Smooth muscle cell of the brain vasculature (primary cell): Measurements from ENCODE around the gene TARS3.
"Not testable (repeated sequence)": the region's sequence is repeated elsewhere in the genome, so short reads cannot be mapped to it uniquely, and the experiment has no call there.

Experiments
- DNase-seq: peaks from one replicate; pipeline ENCODE4 v3.0.0-alpha.2; 2012; ENCODE audit warnings: low read depth, low spot score

The TARS3 gene

DNA sequence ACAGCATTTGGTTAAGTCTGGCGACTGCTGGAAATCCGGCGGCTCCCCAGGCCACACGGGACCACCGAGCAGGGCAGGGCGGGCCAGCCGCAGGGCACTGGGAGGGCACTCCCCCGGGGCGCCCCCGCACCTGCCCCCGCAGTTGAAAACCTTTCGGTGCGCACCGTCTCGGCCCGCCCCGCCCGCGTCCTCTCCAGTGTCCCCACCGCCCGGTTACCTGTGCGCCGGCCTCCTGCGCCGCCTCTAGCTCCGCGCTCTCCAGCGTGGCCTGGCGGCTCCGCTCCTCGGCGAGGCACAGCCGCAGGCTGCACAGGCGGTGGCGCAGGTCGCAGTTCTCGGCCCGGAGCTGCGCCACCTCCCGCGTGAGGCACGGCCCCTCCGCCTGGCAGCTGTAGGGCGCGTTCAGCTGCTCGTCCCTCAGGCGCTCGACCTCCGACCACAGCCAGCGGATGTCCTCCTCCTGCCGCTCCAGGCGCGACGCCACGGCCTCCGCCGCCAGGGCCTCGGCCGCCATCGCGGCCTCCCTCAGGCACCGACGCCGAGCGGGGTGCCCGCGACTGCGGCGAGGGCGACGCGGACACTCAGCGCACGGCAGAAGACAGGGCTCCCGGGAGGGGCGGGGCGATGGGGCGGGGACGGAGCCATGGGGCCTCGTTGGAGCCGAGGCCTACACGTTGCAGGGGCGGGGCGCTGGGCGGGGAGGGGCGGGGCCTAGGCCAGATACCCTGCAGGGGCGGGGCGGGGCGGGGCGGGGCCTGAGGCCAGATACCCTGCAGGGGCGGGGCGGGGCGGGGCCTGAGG lies at the start of gene TARS3:
TSS of gene TARS3 (minus strand) at position 600 of the 801 bp plus-strand sequence. CDS start at position 514, 86 bp downstream.
- peak; percentile 65 for DNase-seq

DNA sequence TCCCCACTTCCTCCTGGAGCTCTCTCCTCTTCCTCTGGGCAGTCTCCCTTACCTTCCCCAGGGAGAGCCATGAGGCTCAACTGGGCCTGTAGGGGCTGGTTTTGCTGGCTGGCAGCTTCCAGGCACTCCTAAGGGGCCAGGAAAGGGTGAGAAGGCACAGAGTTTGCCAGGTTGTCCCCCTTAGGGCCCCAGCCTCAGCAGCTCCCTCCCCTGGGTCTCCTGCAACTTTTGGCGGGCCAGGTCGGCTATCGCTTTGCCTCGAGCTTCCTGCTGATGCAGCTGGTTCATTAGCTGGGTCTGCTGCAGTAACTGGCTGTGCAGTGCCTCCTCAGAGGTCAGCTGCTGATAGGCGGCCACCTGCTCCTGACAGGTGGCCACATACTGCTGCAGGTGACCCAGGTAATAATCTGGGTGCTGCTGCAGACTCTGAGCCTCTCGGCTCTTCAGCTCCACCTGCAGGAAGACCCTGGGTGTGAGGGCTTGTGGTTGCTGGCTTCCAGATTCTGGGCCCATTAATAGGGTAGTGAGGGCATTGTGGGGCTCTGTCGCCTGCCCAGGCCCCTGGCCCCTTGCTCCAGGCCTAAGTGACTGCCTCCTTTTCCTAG lies 49.3 kb upstream of the TARS3 start:
- no peak for DNase-seq

DNA sequence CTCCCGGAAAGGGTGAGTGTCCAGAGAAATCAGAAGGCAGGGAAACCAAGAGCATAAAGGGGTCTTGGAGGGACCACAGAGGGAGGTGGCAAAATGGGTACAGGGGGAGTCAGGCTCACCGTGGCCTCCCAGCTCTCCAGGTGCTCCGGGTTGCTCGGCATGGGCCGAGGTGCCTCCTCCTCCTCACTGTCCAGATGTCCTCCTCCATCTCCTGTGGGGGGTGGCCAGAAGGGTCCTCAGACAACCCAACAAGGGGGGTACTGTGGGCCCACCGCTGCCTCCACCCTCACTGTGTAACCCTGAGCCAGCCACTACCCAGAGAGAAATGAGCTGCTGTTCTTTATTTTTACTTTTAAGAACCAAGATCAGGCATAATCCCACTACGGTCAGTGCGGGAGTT lies 48.6 kb upstream of the TARS3 start:
- no peak for DNase-seq

DNA sequence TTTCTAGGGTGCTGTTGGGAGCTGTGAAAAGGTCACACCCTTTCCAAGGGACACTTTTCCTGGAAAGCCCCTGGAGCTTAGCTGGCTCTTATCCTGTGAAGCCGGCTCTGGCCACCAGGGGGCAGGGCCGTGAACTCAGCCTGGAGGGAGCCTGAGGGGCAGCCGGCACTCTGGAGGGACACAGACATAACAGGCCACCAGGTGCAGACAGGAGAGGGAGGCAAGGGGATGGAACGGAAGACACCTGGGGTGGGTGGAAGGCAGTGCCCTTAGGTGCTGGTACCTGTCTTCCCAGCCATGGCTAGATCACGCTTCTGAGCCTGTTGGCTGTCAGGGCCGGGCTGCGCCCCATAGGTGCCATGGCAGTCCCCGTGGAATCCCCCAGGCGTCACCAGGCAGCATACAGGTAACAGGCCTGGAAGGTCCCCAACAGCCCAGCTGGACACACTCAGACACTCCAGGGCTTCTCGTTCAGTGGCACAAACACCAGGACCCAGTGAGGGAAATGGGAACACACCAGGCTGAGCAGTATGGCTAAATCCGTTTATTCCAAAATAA lies 42.9 kb upstream of the TARS3 start:
- not testable (repeated sequence) for DNase-seq

DNA sequence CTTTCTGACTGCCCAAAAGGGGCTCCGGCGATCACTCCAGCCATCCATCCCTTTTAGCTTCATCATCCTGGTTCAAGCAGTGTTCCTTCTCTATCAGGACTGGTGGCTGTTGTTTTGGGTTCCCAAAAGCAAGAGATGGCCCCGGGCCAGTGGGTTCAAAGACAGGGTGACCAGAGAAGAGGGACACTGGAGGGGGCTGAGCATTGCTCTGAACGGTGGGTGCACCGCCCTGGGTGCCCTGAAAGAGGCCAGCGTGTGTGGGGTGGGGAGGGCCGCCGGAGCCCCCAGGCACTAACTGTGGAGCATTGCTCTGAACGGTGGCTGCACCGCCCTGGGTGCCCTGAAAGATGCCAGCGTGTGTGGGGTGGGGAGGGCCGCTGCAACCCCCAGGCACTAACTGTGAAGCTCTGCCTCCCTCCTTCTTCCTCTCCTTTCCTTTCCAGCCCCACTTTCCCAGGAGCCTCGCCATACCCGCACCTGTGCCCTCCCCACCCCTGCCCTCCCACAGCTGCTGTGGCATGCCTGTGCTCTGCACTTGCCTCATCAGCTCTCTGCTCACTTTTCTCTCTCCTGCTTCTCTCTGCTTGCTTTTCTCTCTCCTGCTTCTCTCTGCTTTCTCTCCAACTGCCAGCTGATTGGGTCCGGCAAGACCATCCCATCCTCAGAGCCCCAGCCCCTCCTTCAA lies 41.6 kb upstream of the TARS3 start:
- DNase-seq = no peak

DNA sequence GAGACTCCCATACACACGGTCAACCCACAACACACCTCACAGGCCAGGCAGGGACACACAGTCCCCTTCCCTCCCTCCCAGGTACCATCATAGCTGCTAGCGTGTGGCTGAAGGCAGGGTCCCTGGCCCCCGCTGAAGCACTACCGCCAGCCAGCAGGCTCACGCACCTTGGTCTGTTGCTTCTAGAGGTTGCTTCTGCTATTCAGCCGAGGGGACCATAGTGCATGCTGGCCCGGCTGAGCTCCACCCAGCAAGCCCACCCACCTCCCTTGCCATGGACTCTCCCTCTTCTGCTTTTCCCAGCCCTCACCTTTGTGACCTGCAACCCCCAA lies 41.0 kb upstream of the TARS3 start:
- not testable (repeated sequence) for DNase-seq

DNA sequence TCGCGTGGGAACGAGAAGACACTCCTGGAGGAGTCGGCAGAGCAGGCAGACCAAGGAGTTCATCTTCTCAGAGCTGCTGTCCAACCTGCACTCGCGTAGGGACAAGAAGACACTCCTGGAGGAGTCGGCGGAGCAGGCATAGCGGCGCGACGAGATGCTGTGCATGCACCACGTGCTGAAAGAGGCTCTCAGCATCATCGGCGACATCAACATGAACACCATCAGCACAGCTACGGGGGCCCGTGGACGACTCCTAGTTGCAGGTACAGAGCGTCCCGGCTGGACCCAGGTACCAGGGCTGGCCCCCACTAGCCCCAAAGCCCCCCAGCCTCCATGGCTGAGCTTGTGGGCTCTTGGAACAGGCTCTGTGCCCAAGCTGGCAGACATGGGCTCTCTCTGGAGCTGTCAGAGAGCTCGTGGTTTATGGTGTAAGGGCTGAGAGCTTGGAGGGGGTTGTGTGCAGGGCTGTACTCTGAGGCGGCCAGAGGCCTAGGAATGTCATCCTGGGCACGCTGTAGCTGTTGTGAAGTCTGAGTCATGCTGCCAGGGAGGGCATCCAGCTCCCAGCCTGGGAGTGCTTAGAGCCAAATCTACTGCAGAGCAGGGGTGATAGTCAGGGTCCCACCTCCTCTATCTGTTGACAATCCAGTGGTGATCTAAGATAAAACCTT lies 40.5 kb upstream of the TARS3 start:
- DNase-seq = not testable (repeated sequence)

DNA sequence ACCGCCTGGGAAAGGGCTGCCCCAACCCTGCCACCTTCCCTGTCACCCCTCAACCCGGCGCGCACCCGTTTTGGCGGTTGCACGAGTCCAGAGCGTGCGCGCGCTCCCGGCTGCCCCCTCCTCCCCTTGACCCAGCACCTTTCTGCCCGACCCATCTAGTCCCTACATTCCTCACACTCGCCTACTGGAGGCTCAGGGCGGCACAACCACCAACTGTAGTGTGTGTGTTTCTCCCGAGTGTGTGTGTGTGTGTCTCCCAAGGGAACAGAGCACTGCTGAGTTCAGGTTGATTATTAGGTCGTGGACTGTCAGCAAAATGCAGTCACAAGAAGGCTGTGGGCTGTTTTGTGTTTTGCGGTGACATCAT lies 22.4 kb upstream of the TARS3 start:
- DNase-seq = not testable (repeated sequence)

DNA sequence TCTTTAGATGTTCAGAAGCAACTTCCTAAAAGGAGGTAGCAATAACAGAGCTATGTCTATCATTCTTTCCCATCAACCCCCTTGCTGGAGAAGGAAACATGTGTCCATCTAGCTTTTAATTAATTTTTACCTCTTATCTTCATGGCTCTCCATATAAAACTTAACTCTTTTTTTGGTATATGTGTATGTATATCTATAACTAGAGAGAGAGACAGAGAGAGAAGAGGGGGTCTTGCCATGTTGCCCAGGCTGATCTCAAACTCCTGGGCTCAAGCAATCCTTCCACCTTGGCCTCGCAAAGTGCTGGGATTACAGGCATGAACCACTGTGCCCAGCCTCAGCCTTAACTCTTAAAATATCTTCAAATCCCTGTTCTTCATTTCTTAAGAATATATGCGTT lies 10.6 kb upstream of the TARS3 start:
- DNase-seq = not testable (repeated sequence)

DNA sequence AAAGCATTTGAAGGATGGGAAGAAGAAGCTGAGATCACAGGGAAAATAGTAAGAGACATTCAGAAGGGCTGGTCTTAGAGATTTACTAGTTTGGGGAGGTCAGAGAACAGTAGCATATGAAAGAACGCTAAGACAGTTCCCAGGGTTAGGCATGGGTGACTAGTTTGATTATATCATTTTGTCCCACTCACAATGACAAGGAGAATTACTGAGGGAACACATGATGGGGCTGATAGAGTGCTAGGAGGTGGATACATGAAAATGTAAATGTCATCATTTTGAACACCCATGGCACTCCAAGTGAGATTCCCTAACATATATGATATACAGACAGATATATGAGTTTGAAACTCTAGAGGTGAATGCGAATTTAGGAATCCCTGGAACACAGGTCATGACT lies 9.3 kb upstream of the TARS3 start:
- DNase-seq = no peak

DNA sequence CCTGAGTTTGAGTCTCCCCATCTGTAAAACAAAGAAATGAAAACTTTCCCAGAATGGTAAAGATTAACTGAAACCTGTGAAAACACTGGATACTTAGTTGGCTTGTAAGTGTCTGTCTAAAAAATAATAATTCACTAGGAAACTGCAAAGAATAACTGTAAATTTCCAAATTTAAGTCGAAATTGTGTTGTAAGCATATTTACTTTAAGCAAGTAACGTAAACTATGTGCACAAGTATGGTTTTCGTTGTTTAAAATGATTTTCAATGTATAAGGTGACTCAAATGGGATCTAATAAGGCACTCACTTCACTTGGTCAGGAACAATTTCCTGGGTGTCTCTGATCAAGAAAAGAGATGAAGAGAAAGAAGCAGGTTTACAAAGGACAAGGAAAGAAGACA lies 8.5 kb upstream of the TARS3 start:
- no peak for DNase-seq

DNA sequence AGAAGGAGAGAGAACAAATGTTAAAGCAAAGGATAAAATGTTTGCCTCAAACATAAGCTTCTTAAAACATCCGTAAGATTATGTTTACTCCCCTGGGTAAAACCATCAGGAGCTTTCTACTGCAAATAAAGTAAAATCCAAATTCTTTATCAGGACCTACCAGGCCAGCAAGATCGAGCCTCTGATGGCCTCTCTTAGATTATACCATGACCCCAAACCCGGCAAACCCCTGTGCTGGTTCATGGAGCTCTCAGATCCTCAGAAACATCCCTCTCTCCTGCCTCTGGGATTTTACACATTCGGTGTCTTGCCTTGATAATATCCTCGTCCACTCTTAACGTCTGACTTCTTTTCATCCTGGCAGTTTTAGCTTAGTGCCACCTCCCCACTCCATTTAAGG lies 7.5 kb upstream of the TARS3 start:
- DNase-seq = no peak

DNA sequence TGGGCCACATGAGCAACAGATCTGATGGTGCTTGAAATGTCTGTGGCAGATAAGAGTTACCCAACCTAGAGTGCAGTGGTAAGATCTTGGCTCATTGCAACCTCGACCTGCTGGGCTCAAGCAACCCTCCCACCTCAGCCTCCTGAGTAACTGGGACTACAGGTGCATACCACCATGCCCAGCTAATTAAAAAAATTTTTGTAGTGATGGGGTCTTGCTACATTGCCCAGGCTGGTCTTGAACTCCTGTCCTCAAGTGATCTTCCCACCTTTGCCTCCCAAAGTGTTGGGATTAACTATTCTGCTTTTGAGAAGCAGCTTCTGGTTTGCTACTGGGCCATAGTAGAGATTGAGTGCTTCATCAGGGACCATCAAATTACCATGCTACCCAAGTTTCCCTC lies 2.9 kb upstream of the TARS3 start:
- no peak for DNase-seq

DNA sequence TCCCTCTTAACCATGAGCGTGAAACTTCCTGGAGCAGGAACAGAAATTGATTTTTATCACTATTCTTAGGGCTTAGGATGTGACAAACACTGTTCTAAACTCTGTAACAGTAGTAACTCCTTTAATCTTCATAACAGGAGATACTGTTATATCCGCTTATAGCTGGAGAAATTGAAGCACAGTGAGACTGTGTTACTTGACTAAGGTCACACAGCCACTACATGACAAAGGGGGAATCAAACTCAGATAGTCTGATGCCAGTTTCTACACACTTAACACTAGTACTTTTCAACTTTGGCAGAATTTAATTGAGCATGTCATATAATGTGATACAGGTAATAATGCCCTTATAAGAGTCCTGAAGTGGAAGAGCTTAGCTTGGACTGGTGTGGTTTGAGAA lies 800 bp upstream of the TARS3 start:
- no peak for DNase-seq

DNA sequence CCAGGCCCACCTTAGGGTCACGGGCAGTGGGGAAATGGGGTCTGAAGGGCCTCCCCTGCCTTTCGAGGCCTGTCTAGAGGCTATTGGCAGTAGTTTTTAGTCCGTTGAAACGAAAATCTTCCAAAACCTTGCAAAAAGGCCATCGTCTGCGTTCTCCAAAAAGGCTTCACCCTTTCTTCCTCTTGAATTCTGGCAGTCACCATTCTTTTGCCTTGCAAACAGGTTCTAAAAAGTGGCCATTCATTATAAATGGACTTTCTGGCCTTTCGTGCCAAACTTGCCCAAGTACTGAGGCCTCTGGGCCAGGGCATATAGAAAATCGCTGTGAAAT lies 367 bp upstream of the TARS3 start:
- DNase-seq = no peak

DNA sequence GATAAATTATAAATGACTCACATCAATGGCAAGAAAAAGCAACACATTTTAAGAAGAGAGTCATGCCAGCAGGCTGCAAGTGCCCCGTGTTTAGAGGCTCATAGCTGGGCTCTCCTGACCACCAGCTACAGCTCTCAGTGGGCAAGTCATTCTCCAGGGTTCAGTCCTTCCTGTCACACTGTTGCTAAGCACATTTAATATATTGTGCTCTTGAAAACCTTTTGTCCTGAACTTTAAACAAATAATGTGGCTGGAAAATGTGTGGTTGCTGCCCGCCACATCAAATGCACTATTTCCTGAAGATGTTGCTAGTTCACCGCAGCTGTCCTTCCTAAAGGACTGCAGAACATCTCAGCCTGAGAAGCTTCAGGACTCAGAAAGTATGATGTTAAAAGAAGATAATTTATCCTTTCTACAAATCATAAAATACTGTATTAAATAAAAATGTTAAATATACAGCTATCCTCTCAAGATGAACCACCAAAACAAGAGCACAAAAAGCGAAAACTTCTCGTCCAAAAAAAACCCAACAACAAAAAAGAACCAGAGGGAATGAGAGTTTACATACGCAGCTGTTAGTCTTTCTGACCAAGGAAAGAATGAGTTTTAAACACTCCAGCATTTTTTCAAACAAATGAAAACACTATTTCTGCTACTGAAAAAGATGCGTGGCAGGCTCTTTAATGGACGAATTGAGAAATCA lies 951 bp downstream of the TARS3 start:
- DNase-seq = no peak

DNA sequence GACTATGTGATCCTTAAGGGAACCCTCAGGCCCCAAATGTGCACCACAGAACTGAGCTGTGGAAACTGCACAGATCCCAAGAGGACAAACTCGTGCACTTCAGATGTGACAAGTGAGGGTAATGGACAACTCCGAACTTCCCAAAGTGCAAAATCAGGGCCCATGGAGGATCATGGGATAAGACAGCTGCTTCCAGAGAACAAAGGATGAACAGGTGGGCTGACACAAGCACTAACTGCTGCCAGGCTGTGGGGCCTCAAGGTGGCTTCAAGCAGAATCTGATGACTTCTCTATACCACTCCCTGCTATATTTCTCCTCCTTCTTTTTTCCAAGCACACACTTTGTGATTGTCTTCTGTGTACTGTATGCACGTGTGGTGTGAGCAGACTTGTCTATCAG lies 5.4 kb downstream of the TARS3 start:
- DNase-seq = no peak

DNA sequence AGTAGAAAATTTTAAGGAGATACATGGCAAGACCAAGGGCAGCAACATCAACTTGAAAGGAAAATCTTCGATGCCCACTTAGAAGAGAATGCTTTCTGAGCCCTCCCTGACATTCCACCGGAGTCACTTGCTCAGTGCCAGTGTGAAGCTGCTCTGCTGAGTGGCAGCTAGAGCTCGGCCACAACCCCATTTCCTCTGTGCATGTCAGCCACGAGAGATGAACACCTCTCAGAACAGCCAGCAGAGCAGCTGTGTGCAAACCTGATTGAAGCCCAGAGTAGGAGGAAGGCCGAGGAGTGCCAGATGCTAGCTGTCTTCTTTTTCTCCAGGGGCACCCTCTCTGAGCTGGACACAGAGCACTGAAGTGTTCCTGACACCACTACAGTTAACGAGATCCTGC lies 12.2 kb downstream of the TARS3 start:
- DNase-seq = no peak

DNA sequence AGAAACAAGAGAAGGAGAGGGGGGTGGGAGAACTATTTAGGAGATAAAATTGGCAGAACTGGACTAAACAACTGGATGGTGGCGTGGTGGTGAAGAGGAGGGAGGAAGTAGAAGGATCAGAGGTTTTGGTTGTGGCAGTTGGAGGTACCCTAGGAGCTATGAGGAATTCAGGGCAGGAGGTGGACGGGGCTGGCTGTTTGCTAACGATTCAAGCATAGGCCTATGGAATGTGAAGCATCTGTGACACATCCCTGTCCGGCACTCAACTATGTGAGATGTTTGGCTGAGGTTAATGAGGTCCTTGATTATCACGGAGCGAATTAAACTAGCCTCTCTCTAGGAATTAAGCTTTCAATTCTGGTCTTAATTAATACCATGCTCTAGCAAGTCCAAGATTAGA lies 13.5 kb downstream of the TARS3 start:
- DNase-seq = no peak

DNA sequence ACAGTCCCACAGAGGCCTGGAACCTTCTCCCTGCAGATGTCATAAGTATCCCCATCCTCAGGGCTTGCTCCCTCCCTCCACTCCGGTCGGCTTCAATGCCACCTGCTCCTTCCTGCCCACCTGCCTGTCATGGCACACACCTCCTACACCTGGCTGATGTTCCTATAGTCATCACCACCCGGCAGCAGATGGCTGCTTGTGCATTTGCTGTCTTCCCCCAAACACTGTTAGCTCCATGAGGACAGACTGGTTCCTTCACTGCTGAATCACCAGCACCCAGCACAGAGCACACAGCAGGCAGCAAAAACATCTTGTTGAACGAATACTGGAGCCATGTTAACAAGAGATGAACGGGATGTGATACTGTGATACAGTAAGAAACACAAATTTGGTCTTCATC lies 14.8 kb downstream of the TARS3 start:
- no peak for DNase-seq

DNA sequence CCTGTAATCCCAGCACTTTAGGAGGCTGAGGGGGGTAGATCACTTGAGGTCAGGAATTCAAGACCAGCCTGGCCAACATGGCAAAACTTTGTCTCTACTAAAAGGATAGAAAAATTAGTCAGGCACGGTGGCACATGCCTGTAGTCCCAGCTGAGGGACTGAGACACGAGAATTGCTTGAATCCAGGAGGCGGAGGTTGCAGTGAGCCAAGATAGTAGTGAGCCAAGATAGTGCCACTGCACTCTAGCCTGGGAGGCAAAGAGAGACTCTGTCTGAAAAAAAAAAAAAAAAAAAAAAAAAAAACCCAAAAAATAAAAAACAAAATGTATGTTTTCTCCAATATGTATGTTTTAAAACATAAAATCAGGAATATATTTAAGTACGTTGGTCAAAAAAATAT lies 16.3 kb downstream of the TARS3 start:
- DNase-seq = no peak

DNA sequence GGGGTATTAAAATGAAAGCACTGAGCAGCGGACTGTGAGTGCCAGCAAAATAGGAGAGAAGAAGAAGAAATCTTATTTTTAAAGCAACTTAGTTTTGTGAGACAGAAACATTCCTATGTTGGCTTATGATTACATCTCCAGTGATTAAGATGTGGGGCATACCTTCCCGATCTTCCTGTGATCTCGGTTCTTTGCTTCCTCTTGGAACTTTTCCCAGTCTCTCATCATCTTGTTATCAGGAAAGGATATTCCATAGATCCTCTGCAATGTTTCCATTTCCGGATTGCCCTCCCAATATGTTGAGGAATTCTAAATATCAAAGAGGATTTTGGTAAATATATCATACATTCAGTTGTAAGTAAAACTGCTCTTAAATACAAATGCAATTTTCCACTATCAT lies 22.2 kb downstream of the TARS3 start:
- DNase-seq = no peak
